Epithelial cell of proximal tubule (primary cell): ENCODE results near the gene DAB2IP. TPM values are rescaled to one million over a fixed set of nuclear protein-coding genes. Genes with fewer than 3 reads are reported as not detected.

Source experiments
- DNase-seq: peaks from one replicate; pipeline ENCODE4 v3.0.0-alpha.2; 2011; ENCODE audit warnings: low read depth
- H3K4me3 ChIP-seq: 2 replicates; pipeline ENCODE4 v1.5.1; 2011; ENCODE audit warnings: low read depth, mild to moderate bottlenecking, low read length
- CTCF ChIP-seq: conservative IDR thresholded peaks from 2 replicates; pipeline ENCODE4 v1.5.1; 2012; ENCODE audit warnings: low read depth, mild to moderate bottlenecking, low read length
- total RNA-seq: library from RNA; depleted of rRNA; stranded (reverse); fragments of >200 nt; gene quantifications from 2 replicates; pipeline ENCODE4 v1.2.3, GENCODE V29; 2015

Gene DAB2IP
- total RNA-seq, 1 donor from 2014 or later: 23.8 TPM

GRCh38 chr9:121649476-121650216 lies 1.8 kb upstream of the DAB2IP start:
- DNase-seq: no peak
- no peak overlapping the region for H3K4me3 ChIP-seq
- no peak for TF ChIP-seq CTCF

- TF ChIP-seq CTCF: no peak
- DNase-seq: no peak
- H3K4me3 ChIP-seq: no peak overlapping the region
These were observed 1.0 kb upstream of the DAB2IP start for GRCh38 chr9:121650217-121651007.

- TF ChIP-seq CTCF: no peak
- H3K4me3 ChIP-seq: peak overlapping the region; percentile 75
- no peak for DNase-seq
These were observed 483 bp upstream of the DAB2IP start for GRCh38 chr9:121651008-121651294.

GRCh38 chr9:121652021-121652837 lies 795 bp downstream of the DAB2IP start:
- no peak for DNase-seq
- TF ChIP-seq CTCF: no peak
- H3K4me3 ChIP-seq: peak overlapping the region; percentile 75

- DNase-seq: no peak
- TF ChIP-seq CTCF: no peak
- peak overlapping the region; percentile 75 for H3K4me3 ChIP-seq
These were observed 1.4 kb downstream of the DAB2IP start for GRCh38 chr9:121652838-121653231.

GRCh38 chr9:121654499-121655140 lies 3.2 kb downstream of the DAB2IP start:
- H3K4me3 ChIP-seq: no peak overlapping the region
- no peak for DNase-seq
- no peak for TF ChIP-seq CTCF
